Mesothelial cell of epicardium (in vitro differentiated cells): ENCODE measurements around the gene MRPL16. TPM values are rescaled to one million over a fixed set of nuclear protein-coding genes. Genes with fewer than 3 reads are reported as not detected.
"Not testable (repeated sequence)": the region's sequence is repeated elsewhere in the genome, so short reads cannot be mapped to it uniquely, and the experiment has no call there.

Experiments used
- DNase-seq, 2 experiments: peaks; one replicate each; pipeline ENCODE4 v3.0.0; 2021; ENCODE audit warnings: low spot score in 2 of 2; ENCODE audit not compliant: unreplicated experiment in 2 of 2
- H3K27ac Mint-ChIP-seq: 2 replicates; pipeline ENCODE4 v1.8.0; 2021; ENCODE audit warnings: mixed read lengths
- H3K27me3 Mint-ChIP-seq: 2 replicates; pipeline ENCODE4 v1.8.0; 2021; ENCODE audit warnings: low read depth, mixed read lengths
- H3K36me3 Mint-ChIP-seq: 2 replicates; pipeline ENCODE4 v1.8.0; 2021; ENCODE audit warnings: mixed read lengths
- H3K4me1 Mint-ChIP-seq: 2 replicates; pipeline ENCODE4 v1.8.0; 2021; ENCODE audit warnings: mixed read lengths
- H3K4me3 Mint-ChIP-seq: 2 replicates; pipeline ENCODE4 v1.8.0; 2021; ENCODE audit warnings: mild to moderate bottlenecking, moderate library complexity, mixed read lengths
- H3K9me3 Mint-ChIP-seq: 2 replicates; pipeline ENCODE4 v1.8.0; 2021; ENCODE audit warnings: mixed read lengths
- CTCF ChIP-seq: fragments of 200-600 bp; sonication (generic); IDR thresholded peaks from one replicate; pipeline ENCODE4 v1.5.0; 2021; ENCODE audit warnings: antibody characterized with exemption; ENCODE audit not compliant: unreplicated experiment
- total RNA-seq: library from RNA; stranded (reverse); gene quantifications from 3 replicates; pipeline ENCODE4 v1.2.1, GENCODE V29; 2021

Gene MRPL16
- total RNA-seq, 1 donor from 2014 or later, result 42.3 TPM

- Mint-ChIP-seq H3K9me3 (no peaks in the 10 kb centered on the region), H3K4me1 (no peaks in the 10 kb centered on the region), H3K27ac (no peak overlapping the region), H3K36me3 (peaks cover 4% of the 10 kb centered on the region), H3K27me3 (no peaks in the 10 kb centered on the region), H3K4me3 (no peak overlapping the region)
- no peak for DNase-seq
- TF ChIP-seq CTCF, result no peak
Observed at GRCh38 chr11:59794417-59794816, 16.2 kb downstream of the MRPL16 start.

GRCh38 chr11:59792507-59792906 is 18.1 kb downstream of the MRPL16 start:
- no peak for DNase-seq
- Mint-ChIP-seq H3K4me1 (peaks cover 3% of the 10 kb centered on the region), H3K36me3 (peaks cover 8% of the 10 kb centered on the region), H3K27ac (no peak overlapping the region), H3K4me3 (no peak overlapping the region), H3K27me3 (no peaks in the 10 kb centered on the region), H3K9me3 (no peaks in the 10 kb centered on the region)
- no peak for TF ChIP-seq CTCF

- TF ChIP-seq CTCF, result no peak
- H3K27me3 Mint-ChIP-seq, result no peaks in the 10 kb centered on the region
- H3K4me1 Mint-ChIP-seq, result peaks cover 6% of the 10 kb centered on the region
- H3K27ac Mint-ChIP-seq, result no peak overlapping the region
- H3K9me3 Mint-ChIP-seq, result no peaks in the 10 kb centered on the region
- H3K36me3 Mint-ChIP-seq, result peaks cover 8% of the 10 kb centered on the region
- H3K4me3 Mint-ChIP-seq, result no peak overlapping the region
- DNase-seq, result no peak
Observed at GRCh38 chr11:59791639-59792038, 18.9 kb downstream of the MRPL16 start.

GRCh38 chr11:59787816-59788215 is 22.8 kb downstream of the MRPL16 start:
- no peak overlapping the region for H3K4me3 Mint-ChIP-seq
- peaks cover 7% of the 10 kb centered on the region for H3K36me3 Mint-ChIP-seq
- no peak for DNase-seq
- peak overlapping the region; percentile 52 for H3K27ac Mint-ChIP-seq
- H3K27me3 Mint-ChIP-seq, result no peaks in the 10 kb centered on the region
- H3K4me1 Mint-ChIP-seq, result peaks cover 6% of the 10 kb centered on the region
- no peaks in the 10 kb centered on the region for H3K9me3 Mint-ChIP-seq
- no peak for TF ChIP-seq CTCF

GRCh38 chr11:59787255-59787588 is 23.4 kb downstream of the MRPL16 start:
- Mint-ChIP-seq H3K4me1 (peaks cover 6% of the 10 kb centered on the region), H3K27me3 (no peaks in the 10 kb centered on the region), H3K9me3 (no peaks in the 10 kb centered on the region), H3K4me3 (no peak overlapping the region), H3K27ac (peak overlapping the region; percentile 14), H3K36me3 (peaks cover 9% of the 10 kb centered on the region)
- DNase-seq, result no peak
- TF ChIP-seq CTCF, result no peak

- Mint-ChIP-seq H3K27ac (no peak overlapping the region), H3K27me3 (no peaks in the 10 kb centered on the region), H3K4me3 (no peak overlapping the region), H3K36me3 (peaks cover 10% of the 10 kb centered on the region), H3K9me3 (no peaks in the 10 kb centered on the region), H3K4me1 (peaks cover 6% of the 10 kb centered on the region)
- DNase-seq, result no peak
- TF ChIP-seq CTCF, result no peak
Observed at GRCh38 chr11:59785818-59786217, 24.8 kb downstream of the MRPL16 start.

- not testable (repeated sequence) for H3K4me1 Mint-ChIP-seq, H3K4me3 Mint-ChIP-seq, H3K9me3 Mint-ChIP-seq, H3K27ac Mint-ChIP-seq, DNase-seq, H3K27me3 Mint-ChIP-seq
- peaks cover 10% of the 10 kb centered on the region for H3K36me3 Mint-ChIP-seq
Observed at GRCh38 chr11:59784441-59784840, 26.1 kb downstream of the MRPL16 start.
